HG02943 (cell line): ENCODE data around the gene C2CD4C.
"Not testable (repeated sequence)": the region's sequence is repeated elsewhere in the genome, so short reads cannot be mapped to it uniquely, and the experiment has no call there.

Source experiments
- ATAC-seq: cut with Tn5 transposase; IDR thresholded peaks from one replicate; pipeline ENCODE4 v1.9.1; 2021; ENCODE audit warnings: mild to moderate bottlenecking, low read depth, moderate library complexity; ENCODE audit not compliant: unreplicated experiment

The C2CD4C gene

DNA sequence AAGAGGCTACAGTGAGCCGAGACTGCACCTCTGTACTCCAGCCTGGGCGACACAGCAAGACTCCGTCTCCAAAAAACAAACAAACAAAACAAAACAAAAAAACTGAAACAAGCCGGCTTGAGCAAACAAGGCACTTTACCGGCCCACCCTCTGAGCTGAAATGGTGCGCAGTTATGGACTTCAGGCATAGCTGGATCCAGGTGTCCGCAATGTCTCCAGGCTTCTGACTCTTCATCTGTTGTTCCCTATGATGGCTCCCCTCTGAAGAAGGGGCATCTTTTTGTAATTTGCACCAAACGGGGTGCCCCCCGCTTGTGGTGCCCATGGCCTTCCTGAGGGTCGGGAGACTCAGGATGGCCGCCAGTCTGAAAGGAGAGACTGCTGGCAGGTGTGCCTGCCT, 6.2 kb downstream of the C2CD4C start:
- ATAC-seq: no peak

DNA sequence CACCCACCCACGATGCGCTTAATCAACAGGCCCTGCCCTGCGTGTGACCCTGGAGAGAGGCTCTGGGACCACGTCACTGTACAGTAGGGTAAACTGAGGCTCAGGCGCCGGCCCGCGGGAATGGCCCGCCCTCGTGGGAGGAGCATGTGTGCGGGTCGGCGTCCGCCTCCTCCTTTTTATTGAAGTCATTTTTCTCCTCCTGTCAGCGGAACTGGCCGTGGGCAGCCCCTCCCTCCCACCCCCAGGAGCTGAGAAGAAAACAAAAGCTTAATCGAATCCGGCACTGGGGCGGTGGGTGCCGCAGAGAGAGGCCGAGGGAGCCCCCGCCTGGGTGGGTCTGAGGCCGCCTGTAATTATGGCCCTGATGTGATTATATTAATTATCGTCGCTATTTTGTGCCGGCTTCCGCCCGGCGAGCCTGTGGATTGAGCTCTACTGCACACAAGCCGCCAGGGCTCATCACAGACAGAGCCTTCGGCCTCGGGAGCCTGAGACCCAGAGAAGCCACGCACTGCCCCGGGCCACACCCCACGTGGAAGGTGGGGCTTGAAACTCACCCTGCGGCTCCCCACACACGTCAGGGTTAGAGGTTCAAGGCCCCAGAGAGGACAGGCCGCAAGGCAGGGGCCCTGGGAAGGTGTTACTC, 7.0 kb downstream of the C2CD4C start:
- ATAC-seq: no peak

DNA sequence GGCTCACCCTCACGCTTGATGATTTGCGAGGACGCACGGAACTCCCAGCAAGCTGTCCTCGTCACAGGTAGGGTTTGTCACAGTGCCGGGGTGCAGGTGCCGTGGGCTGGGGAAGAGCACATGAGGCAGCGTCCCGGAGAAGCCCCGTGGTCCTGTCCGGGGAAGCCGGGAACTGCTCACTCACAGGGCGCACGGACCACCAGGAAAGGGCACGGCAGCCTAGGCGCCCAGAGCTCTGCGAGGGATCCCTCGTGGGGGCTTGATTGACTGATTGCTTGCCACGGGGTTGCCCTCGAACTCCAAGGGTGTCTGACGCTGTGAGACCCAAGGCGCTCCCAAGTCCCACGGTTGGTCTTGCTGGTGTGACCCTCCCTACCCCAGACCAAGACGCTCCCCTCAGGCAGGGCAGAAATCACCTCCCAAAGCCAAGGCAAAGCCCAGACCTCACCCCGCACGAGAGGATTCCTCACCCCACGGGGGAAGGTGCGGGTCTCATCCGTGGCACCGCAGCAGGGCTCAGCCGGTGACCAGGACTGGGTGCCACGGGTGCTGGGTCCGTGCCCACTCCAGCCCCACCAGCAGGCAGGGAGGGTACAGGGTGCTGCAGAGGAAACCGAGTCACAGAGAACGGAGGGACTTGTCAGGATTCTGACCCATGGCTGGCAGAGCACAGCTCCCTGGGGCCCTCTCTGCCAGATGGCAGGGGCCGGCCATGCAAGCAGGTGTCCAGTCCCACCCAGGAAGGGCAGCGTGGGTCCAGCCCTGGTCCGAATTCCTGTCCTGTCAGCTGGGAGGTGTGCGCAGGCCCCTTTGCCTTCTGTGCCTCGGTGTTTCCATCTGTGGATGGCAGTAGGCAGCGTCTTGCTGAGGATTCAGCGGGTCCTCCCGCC, 7.7 kb downstream of the C2CD4C start:
- ATAC-seq: no peak

DNA sequence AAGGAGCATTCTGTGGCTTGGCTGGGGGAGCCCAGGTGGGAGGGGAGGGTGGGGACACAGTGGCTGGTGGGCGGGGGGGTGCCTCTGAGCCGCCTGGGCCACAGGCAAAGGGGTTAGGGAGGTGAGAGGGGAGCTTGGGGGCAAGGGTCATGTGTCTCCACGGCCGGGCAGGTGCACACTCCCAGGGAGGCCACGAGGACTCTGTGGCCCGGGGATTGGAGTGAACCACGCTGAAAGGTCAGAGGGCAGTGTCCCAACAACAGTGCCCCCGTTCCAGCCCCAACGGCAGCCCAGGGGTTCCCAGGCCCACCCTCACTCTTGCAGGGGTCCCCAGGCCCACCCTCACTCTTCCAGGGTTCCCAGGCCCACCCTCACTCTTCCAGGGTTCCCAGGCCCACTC, 9.6 kb downstream of the C2CD4C start:
- ATAC-seq: no peak

DNA sequence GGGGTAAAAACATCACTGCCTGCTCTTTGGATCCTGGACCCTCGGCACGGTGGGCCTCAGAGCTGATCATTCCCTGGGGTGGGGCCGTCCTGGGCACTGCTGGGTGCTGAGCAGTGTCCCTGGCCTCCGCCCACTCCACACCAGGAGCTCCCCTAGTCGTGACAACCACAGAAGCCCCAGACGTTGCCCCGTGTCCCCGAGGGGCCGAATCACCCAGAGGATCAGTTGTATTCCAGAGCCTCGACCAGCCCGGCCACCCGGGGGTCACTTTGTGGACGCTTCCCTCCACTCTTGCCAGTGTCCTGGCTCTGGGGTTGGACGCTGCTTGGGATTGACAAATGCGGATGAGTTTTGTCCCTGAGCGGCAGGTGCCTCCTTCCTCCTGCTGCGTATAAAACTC, 10.2 kb downstream of the C2CD4C start:
- ATAC-seq: no peak

DNA sequence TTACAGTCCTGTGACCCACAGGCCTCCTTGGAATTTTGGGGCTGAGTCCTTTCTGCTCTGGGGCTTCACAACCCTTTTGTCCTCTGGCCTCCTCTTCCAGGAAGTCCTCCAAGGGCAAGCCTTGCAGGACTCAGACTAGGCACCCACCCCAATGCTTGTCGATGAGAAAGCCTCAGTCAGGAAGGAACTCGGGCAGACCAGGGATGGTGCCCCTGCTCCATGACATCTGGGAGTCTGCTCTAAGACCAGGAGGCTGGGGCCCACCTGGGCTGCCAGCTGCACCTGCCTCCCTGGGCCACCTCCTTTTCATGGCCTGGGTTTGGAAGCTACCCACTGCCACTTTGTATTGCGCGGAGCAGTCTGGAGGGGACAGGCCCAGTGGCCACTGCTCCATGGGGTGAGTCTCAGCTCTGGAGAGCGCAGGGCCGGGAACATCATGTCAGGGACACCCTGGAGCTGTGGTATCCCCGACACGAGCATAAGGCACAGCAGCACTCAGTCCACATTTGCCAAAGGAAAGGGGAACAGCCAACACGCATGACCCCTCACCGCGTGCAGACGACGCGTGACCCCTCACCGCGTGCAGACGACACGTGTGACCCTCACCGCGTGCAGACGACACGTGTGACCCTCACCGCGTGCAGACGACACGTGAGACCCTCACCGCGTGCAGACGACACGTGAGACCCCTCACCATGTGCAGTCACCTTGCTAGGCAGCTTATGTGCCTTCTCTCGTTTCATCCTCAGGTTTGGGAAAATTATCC, 10.8 kb downstream of the C2CD4C start:
- ATAC-seq: no peak

DNA sequence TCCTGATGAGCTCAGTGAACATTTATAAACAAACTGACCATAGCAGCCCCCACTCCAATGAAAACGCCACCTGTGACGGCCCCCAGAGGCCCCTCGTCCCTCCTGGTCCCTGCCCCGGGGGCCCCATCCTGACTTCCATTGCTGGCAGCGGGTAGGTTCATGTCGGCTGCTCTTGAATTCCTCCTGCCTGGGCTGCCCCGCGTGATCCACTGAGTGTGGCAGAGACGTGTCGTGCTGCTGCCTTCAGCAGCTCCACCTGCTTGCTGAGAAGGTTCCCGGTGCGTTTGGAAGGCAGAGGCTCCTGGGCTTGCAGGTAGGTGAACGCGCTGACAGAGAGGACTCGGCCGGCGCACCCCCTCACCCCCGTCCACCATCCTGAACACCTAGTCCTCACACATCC, 11.6 kb downstream of the C2CD4C start:
- ATAC-seq: no peak

DNA sequence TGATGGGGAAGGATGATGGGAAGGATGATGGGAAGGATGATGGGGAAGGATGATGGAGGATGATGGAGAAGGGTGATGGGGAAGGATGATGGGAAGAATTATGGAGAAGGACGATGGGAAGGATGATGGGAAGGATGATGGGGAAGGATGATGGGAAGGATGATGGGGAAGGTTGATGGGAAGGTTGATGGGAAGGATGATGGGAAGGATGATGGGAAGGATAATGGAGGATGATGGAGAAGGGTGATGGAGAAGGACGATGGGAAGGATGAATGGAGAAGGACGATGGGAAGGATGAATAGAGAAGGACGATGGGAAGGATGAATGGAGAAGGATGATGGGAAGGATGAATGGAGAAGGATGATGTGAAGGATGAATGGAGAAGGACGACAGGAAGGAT, 13.5 kb downstream of the C2CD4C start:
- ATAC-seq: no peak

DNA sequence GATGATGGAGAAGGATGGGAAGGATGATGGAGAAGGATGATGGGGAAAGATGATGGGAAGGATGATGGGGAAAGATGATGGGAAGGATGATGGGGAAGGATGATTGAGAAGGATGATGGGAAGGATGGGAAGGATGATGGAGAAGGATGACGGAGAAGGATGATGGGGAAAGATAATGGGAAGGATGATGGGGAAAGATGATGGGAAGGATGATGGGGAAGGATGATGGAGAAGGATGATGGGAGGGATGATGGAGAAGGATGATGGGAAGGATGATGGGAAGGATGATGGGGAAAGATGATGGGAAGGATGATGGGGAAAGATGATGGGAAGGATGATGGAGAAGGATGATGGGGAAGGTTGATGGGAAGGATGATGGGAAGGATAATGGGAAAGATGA, 14.1 kb downstream of the C2CD4C start:
- ATAC-seq: not testable (repeated sequence)

DNA sequence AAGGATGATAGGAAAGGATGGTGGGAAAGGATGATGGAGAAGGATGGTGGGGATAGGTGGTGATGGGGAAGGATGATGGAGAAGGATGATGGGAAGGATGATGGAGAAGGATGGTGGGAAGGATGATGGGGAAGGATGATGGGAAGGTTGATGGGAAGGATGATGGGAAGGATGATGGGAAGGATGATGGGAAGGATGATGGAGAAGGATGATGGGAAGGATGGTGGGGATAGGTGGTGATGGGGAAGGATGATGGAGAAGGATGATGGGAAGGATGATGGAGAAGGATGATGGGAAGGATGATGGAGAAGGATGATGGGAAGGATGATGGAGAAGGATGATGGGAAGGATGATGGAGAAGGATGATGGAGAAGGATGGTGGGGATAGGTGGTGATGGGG, 15.4 kb downstream of the C2CD4C start:
- not testable (repeated sequence) for ATAC-seq

DNA sequence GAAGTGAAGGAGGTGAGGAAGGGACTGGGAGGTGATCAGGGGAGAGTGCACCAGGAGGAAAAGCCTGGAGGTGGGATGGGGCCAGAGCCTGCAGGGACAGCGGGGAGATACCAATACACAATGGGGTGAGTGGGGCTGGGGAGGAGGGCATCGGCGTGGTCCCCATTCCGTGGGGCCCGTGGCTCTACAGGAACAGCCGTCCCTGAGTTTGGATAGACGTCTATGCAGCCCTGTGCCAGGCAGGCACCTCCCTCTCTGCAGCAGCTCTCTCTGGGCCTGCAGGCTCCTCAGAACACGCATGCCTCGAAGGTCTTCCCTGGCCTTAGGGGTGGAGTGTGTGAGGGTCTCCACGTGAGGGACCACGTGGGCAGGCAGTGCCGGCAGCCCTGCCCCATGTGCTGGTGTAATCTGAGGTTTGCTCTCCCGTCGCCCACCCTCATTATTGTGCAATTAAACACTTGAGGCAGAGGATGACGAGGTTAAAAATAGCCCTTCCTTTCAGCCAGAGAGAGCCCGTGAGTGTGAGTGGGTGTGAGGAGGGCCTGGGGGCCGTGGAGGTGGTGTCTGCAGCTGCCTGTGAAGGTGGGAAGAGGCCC, 16.5 kb downstream of the C2CD4C start:
- ATAC-seq: no peak

DNA sequence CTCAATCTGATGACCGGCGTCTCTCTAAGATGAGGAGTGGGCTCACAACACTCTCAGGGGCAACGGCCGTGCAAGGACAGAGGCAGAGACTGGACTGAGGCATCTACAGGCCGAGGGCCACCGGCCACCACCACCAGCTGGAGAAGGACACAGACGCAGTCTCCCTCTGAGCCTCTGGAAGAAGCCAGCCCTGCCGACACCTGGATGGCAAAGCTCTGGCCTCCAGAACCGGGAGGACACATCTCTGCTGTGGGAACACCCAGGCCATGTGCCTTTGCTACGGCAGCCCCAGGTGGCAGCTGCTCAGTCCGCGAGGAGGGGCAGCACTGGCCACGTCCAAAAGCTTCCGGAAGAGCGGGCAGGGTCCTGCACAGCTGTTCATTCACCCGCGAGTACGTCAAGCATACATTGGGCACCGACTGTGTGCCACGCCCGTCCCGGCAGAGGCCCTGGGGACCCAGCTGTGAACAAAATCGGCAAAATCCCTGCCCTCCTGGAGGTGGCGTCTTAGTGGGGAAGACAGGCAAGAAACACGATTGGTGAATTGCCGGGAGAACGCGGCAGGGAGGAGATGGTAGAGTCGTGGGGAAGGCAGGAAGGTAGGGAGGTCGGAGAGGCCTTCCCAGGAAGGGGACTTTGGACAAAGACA, 17.1 kb downstream of the C2CD4C start:
- no peak for ATAC-seq

DNA sequence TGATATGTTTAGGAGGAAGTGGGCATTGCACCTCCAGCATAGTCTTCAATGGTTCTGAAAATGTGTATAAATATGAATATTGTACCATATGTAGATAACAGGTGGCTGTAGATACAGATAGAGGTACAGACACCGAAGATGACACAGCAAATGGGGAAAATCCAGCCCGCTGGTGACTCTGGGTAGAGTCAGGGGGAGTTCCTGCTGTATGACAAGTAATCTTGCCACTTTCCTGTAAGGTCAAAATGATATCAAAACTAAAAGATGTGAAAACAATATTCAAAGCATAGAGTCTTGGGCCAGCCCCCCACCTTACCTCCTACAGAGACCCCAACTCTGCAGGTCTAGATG, 17.8 kb downstream of the C2CD4C start:
- ATAC-seq: no peak

DNA sequence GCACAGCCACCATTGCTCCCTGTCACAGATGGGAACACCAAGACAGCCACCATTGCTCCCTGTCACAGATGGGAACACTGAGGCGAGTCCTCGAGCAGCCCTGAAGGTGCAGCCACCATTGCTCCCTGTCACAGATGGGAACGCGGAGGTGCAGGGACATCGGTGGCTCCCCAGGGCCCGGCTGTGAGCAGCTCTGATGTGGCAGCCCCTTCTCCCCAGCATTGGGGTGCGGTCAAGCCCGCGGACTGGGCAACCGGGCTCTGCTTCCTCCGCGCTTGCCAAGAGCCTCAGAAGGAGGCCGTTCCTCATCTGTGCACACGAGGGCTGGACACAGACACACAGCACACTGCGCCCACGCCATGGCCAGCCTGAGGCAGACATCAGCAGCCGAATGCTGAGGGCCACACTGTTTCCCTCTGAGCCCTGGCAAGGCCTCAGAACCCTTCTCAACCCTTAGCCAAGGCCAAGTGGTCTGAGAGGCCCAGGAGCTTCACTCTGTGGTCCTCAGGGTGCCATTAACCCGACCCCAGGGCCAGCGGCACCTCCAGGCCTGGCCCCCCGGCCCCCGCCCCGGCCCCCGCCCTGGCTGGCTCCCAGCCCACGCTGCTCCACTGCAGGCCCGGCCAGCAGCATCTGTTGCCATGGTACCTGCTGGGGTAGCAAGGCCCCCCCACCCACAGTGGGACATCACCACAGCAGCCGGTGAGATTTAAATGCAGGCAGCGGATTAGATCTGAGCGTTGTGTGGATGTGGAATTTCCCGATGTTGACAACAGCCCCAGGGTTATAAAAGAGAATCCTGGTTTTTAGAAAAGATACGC, 18.4 kb downstream of the C2CD4C start:
- no peak for ATAC-seq

- ATAC-seq: no peak
Observed at GRCh38 chr19:389935-390289, 19.0 kb downstream of the C2CD4C start.

GRCh38 chr19:389255-389934, 19.6 kb downstream of the C2CD4C start:
- ATAC-seq: no peak

- ATAC-seq: no peak
Observed at GRCh38 chr19:388691-389090, 20.3 kb downstream of the C2CD4C start.

DNA sequence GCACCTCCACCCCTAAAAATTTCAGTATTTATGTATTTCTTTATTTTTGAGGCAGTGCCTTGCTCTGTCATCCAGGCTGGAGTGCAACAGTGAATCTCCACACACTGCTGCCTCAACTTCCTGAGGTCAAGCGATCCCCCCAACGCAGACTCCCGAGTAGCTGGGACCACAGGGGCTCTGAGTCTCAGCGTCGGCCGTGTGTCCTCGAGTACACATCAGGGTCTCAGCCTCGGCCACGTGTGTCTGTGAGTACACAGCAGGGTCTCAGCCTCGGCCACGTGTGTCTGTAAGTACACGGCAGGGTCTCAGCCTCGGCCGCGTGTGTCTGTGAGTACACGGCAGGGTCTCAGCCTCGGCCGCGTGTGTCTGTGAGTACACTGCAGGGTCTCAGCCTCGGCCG, 21.2 kb downstream of the C2CD4C start:
- ATAC-seq: no peak

DNA sequence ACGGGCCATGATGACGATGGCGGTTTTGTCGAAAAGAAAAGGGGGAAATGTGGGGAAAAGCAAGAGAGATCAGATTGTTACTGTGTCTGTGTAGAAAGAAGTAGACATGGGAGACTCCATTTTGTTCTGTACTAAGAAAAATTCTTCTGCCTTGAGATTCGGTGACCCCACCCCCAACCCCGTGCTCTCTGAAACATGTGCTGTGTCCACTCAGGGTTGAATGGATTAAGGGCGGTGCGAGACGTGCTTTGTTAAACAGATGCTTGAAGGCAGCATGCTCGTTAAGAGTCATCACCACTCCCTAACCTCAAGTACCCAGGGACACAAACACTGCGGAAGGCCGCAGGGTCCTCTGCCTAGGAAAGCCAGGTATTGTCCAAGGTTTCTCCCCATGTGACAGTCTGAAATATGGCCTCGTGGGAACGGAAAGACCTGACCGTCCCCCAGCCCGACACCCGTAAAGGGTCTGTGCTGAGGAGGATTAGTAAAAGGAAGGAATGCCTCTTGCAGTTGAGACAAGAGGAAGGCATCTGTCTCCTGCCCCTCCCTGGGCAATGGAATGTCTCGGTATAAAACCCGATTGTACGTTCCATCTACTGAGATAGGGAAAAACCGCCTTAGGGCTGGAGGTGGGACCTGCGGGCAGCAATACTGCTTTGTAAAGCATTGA, 22.2 kb downstream of the C2CD4C start:
- ATAC-seq: not testable (repeated sequence)
